Effector memory CD4-positive, alpha-beta T cell (primary cell): ENCODE data around the gene EFNA2.

Experiments used
- DNase-seq, 3 donors: peaks; one replicate each; pipeline ENCODE4 v3.0.0-alpha.2; 2020
- H3K27ac ChIP-seq: 2 replicates; pipeline ENCODE4 v1.7.0; 2013; ENCODE audit warnings: mild to moderate bottlenecking, low read length, moderate library complexity; ENCODE audit not compliant: insufficient read depth, poor library complexity, severe bottlenecking
- H3K27me3 ChIP-seq: replicated peaks from 2 replicates; pipeline ENCODE4 v1.7.0; 2013; ENCODE audit warnings: mild to moderate bottlenecking, low read length; ENCODE audit not compliant: insufficient read depth, control insufficient read depth, poor library complexity, severe bottlenecking
- H3K36me3 ChIP-seq: 2 replicates; pipeline ENCODE4 v1.7.0; 2013; ENCODE audit warnings: mild to moderate bottlenecking, low read length, moderate library complexity; ENCODE audit not compliant: control insufficient read depth, insufficient read depth
- H3K4me1 ChIP-seq: 2 replicates; pipeline ENCODE4 v1.7.0; 2013; ENCODE audit warnings: low read length, mild to moderate bottlenecking; ENCODE audit not compliant: control insufficient read depth, insufficient read depth, poor library complexity, severe bottlenecking
- H3K4me3 ChIP-seq: 2 replicates; pipeline ENCODE4 v1.7.0; 2013; ENCODE audit warnings: low read length, low read depth, mild to moderate bottlenecking; ENCODE audit not compliant: insufficient read depth, poor library complexity, severe bottlenecking
- H3K9me3 ChIP-seq: 2 replicates; pipeline ENCODE4 v1.7.0; 2013; ENCODE audit warnings: mild to moderate bottlenecking, low read length, moderate library complexity; ENCODE audit not compliant: control insufficient read depth

Gene EFNA2

DNA sequence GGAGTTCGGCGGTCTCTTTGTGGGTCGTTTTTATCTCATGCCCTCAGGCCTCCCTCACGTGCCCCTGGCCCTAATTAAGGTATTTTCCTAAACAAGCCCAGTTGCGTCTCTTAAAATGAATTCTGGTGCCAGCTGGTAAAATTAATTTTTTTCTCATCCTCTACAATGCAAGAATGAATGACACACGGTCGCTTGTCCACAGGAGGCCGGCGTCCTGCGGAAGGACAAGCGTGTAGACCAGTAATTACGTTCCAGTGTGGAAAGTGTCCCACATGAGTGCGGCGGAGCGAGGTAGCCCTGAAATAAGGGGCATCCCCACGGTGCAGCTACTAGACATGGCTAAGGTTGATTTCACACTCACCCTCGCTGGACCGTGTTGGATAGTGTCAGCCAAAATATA is 63.5 kb downstream of the EFNA2 start:
- no peaks in the 10 kb centered on the region for H3K9me3 ChIP-seq
- no peak overlapping the region for H3K4me3 ChIP-seq
- no peaks in the 10 kb centered on the region for H3K36me3 ChIP-seq
- no peak overlapping the region for H3K27ac ChIP-seq
- H3K4me1 ChIP-seq: no peaks in the 10 kb centered on the region
- no peak for DNase-seq
- H3K27me3 ChIP-seq: no peaks in the 10 kb centered on the region

DNA sequence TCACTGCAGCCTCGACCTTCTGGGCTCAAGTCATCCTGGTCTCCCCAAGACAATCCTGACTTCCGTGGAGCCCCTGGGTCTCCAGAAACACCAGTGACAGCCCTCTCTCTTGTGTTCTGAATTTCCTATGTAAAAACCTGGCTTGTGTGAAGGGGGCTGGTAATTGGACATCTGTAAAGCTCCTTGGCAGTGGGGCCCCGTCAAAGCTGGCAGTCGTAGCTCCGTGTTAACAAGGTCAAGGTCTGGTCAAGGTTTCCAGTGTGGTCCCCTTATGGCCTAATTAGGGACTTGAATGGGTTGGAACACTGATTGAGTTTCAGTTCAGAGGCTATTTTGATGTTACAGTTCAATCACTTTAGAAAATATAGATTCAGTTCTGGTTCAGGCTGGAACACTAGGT is 65.2 kb downstream of the EFNA2 start:
- Histone ChIP-seq H3K9me3 (no peaks in the 10 kb centered on the region), H3K4me1 (peaks cover 7% of the 10 kb centered on the region), H3K4me3 (no peak overlapping the region), H3K36me3 (no peaks in the 10 kb centered on the region), H3K27me3 (no peaks in the 10 kb centered on the region), H3K27ac (no peak overlapping the region)
- DNase-seq: no peak
